ENCODE data around the gene MAGI2.

The MAGI2 gene

GRCh38 chr7:78355834-78356233, 1097.6 kb downstream of the MAGI2 start:
- Histone ChIP-seq H3K9me3 (ENCODE audit: insufficient read depth, low read length, severe bottlenecking) (no peaks in the 10 kb centered on the region), H3K9ac (ENCODE audit: low read depth, low read length) (no peak overlapping the region), H3K4me1 (ENCODE audit: insufficient read depth, low read length) (no peaks in the 10 kb centered on the region), H2AFZ (ENCODE audit: low read depth, low read length) (no peak overlapping the region), H4K20me1 (ENCODE audit: insufficient read depth, low read length) (no peaks in the 10 kb centered on the region), H3K27ac (ENCODE audit: low read length) (no peak overlapping the region), H3K36me3 (ENCODE audit: insufficient read depth, low read length) (no peaks in the 10 kb centered on the region), H3K79me2 (ENCODE audit: insufficient read depth, low read length) (no peaks in the 10 kb centered on the region), H3K4me2 (ENCODE audit: insufficient read depth, low read length) (no peak overlapping the region), H3K27me3 (ENCODE audit: insufficient read depth, low read length, poor library complexity) (peaks cover 6% of the 10 kb centered on the region), H3K4me3 (ENCODE audit: low read depth in 1 of 2, low read length in 2 of 2) (no peak overlapping the region)
- TF ChIP-seq CTCF (IDR thresholded peaks at IDR 0.05; ENCODE audit: borderline replicate concordance, extremely low read depth, low read length, poor library complexity, severe bottlenecking) (no peak), EZH2 (IDR thresholded peaks at IDR 0.05; ENCODE audit: borderline replicate concordance, low read depth, low read length, severe bottlenecking) (no peak)
- DNase-seq (no peak), ATAC-seq (ENCODE audit: insufficient read depth, low read depth) (no peak)

GRCh38 chr7:78350926-78351325, 1102.5 kb downstream of the MAGI2 start:
- H4K20me1 ChIP-seq (ENCODE audit: insufficient read depth, low read length) = no peaks in the 10 kb centered on the region
- no peak for ATAC-seq (ENCODE audit: insufficient read depth, low read depth)
- no peak overlapping the region for H3K9ac ChIP-seq (ENCODE audit: low read depth, low read length)
- H3K4me1 ChIP-seq (ENCODE audit: insufficient read depth, low read length) = no peaks in the 10 kb centered on the region
- TF ChIP-seq EZH2 (IDR thresholded peaks at IDR 0.05; ENCODE audit: borderline replicate concordance, low read depth, low read length, severe bottlenecking) = no peak
- no peak for TF ChIP-seq CTCF (IDR thresholded peaks at IDR 0.05; ENCODE audit: borderline replicate concordance, extremely low read depth, low read length, poor library complexity, severe bottlenecking)
- no peak overlapping the region for H3K27ac ChIP-seq (ENCODE audit: low read length)
- no peaks in the 10 kb centered on the region for H3K9me3 ChIP-seq (ENCODE audit: insufficient read depth, low read length, severe bottlenecking)
- DNase-seq = no peak
- no peaks in the 10 kb centered on the region for H3K36me3 ChIP-seq (ENCODE audit: insufficient read depth, low read length)
- no peak overlapping the region for H3K4me2 ChIP-seq (ENCODE audit: insufficient read depth, low read length)
- no peaks in the 10 kb centered on the region for H3K79me2 ChIP-seq (ENCODE audit: insufficient read depth, low read length)
- H3K27me3 ChIP-seq (ENCODE audit: insufficient read depth, low read length, poor library complexity) = peaks cover 7% of the 10 kb centered on the region
- no peak overlapping the region for H2AFZ ChIP-seq (ENCODE audit: low read depth, low read length)
- no peak overlapping the region for H3K4me3 ChIP-seq (ENCODE audit: low read depth in 1 of 2, low read length in 2 of 2)

- H3K36me3 ChIP-seq (ENCODE audit: insufficient read depth, low read length) = no peaks in the 10 kb centered on the region
- DNase-seq = no peak
- H3K9ac ChIP-seq (ENCODE audit: low read depth, low read length) = no peak overlapping the region
- ATAC-seq (ENCODE audit: insufficient read depth, low read depth) = no peak
- H4K20me1 ChIP-seq (ENCODE audit: insufficient read depth, low read length) = no peaks in the 10 kb centered on the region
- no peaks in the 10 kb centered on the region for H3K9me3 ChIP-seq (ENCODE audit: insufficient read depth, low read length, severe bottlenecking)
- no peaks in the 10 kb centered on the region for H3K79me2 ChIP-seq (ENCODE audit: insufficient read depth, low read length)
- TF ChIP-seq EZH2 (IDR thresholded peaks at IDR 0.05; ENCODE audit: borderline replicate concordance, low read depth, low read length, severe bottlenecking) (no peak), CTCF (IDR thresholded peaks at IDR 0.05; ENCODE audit: borderline replicate concordance, extremely low read depth, low read length, poor library complexity, severe bottlenecking) (no peak)
- no peak overlapping the region for H3K4me3 ChIP-seq (ENCODE audit: low read depth in 1 of 2, low read length in 2 of 2)
- H3K27ac ChIP-seq (ENCODE audit: low read length) = no peak overlapping the region
- no peaks in the 10 kb centered on the region for H3K4me1 ChIP-seq (ENCODE audit: insufficient read depth, low read length)
- no peak overlapping the region for H3K4me2 ChIP-seq (ENCODE audit: insufficient read depth, low read length)
- peaks cover 7% of the 10 kb centered on the region for H3K27me3 ChIP-seq (ENCODE audit: insufficient read depth, low read length, poor library complexity)
- no peak overlapping the region for H2AFZ ChIP-seq (ENCODE audit: low read depth, low read length)
Observed at GRCh38 chr7:78350391-78350790, 1103.1 kb downstream of the MAGI2 start.

DNA sequence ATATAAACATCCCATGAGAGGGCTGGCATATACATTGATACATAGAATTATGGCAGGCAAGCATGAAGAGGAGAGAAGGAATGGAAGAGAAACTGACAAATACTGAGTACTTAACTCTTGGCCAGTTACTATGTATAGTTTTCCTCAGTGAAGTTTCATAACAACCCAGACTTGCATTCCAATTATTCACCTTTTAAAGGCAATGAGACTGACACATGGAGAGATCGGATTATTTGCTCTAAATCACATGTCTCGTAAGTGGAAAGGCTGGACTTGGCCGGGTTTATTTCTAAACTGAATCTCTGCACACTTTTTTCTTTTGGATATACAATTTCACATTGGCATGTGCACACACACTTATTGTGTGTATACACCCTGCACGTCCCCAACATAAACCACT, 1106.6 kb downstream of the MAGI2 start:
- DNase-seq = no peak
- H3K79me2 ChIP-seq (ENCODE audit: insufficient read depth, low read length) = no peaks in the 10 kb centered on the region
- no peak overlapping the region for H3K4me2 ChIP-seq (ENCODE audit: insufficient read depth, low read length)
- H3K4me1 ChIP-seq (ENCODE audit: insufficient read depth, low read length) = no peaks in the 10 kb centered on the region
- no peak for TF ChIP-seq CTCF (IDR thresholded peaks at IDR 0.05; ENCODE audit: borderline replicate concordance, extremely low read depth, low read length, poor library complexity, severe bottlenecking)
- no peak for TF ChIP-seq EZH2 (IDR thresholded peaks at IDR 0.05; ENCODE audit: borderline replicate concordance, low read depth, low read length, severe bottlenecking)
- no peak overlapping the region for H3K4me3 ChIP-seq (ENCODE audit: low read depth in 1 of 2, low read length in 2 of 2)
- H3K9me3 ChIP-seq (ENCODE audit: insufficient read depth, low read length, severe bottlenecking) = no peaks in the 10 kb centered on the region
- no peak overlapping the region for H3K9ac ChIP-seq (ENCODE audit: low read depth, low read length)
- peaks cover 6% of the 10 kb centered on the region for H3K27me3 ChIP-seq (ENCODE audit: insufficient read depth, low read length, poor library complexity)
- no peaks in the 10 kb centered on the region for H4K20me1 ChIP-seq (ENCODE audit: insufficient read depth, low read length)
- no peak overlapping the region for H3K27ac ChIP-seq (ENCODE audit: low read length)
- H3K36me3 ChIP-seq (ENCODE audit: insufficient read depth, low read length) = no peaks in the 10 kb centered on the region
- ATAC-seq (ENCODE audit: insufficient read depth, low read depth) = no peak
- no peak overlapping the region for H2AFZ ChIP-seq (ENCODE audit: low read depth, low read length)

Measured in DND-41 (cell line).